Heart left ventricle (tissue), 13 donors: ENCODE results near the gene MEGF9.

Experiments used
- POLR2A ChIP-seq, 2 donors: fragments of 450-650 bp; IDR thresholded peaks; one replicate each; pipeline ENCODE4 v1.6.1; 2017; ENCODE audit warnings: antibody characterized with exemption in 2 of 2, mild to moderate bottlenecking in 2 of 2, moderate library complexity in 2 of 2
- TF ChIP-seq, protein P1 (sequence below), 12 donors: fragments of 200-600 bp; sonication (generic) in 4 of 12; IDR thresholded peaks; one replicate each; pipeline versions ENCODE4 v1.5.0 to v1.8.0; 2018 to 2022; ENCODE audit warnings: antibody characterized with exemption in 12 of 12, mild to moderate bottlenecking in 5 of 12
- donor health status: ischemic (EF 13 %, LVEDD 7.1; RV severe dilation, severe dysfunction).
- donor health status: DM: no; HTN: yes; CAD: no.
- donor health status: DM: no; HTN: no; CAD: no.
- donor health status: ischemic (EF 25% LVEDD 6.9; RV normal size, moderate dysfunction).
- donor health status: ischemic (EF 25% LVEDD 5.7; RV mildly dilated, moderate dysfunction).
- donor health status: ischemic (EF 35%, LVEDD 5.7; RV mildly dilated, moderate dysfunction).
- donor health status: nonischemic (EF 11% LVEDD 7.7; RV severe dilation, severe dysfunction).
- donor health status: DM: yes; HTN: yes; CAD: no.
- donor health status: PGD.
- donor health status: ischemic (EF 29% LVEDD 5.4; RV normal size, mild dysfunction).
- donor health status: nonischemic (EF 23%, LVEDD 6.1; RV moderate dilation, normal function).

- no peak for TF ChIP-seq POLR2A (IDR thresholded peaks at IDR 0.05)
- TF ChIP-seq, protein P1, sequence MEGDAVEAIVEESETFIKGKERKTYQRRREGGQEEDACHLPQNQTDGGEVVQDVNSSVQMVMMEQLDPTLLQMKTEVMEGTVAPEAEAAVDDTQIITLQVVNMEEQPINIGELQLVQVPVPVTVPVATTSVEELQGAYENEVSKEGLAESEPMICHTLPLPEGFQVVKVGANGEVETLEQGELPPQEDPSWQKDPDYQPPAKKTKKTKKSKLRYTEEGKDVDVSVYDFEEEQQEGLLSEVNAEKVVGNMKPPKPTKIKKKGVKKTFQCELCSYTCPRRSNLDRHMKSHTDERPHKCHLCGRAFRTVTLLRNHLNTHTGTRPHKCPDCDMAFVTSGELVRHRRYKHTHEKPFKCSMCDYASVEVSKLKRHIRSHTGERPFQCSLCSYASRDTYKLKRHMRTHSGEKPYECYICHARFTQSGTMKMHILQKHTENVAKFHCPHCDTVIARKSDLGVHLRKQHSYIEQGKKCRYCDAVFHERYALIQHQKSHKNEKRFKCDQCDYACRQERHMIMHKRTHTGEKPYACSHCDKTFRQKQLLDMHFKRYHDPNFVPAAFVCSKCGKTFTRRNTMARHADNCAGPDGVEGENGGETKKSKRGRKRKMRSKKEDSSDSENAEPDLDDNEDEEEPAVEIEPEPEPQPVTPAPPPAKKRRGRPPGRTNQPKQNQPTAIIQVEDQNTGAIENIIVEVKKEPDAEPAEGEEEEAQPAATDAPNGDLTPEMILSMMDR (IDR thresholded peaks at IDR 0.05): no peak
Observed at GRCh38 chr9:120736881-120737280, 22.6 kb upstream of the MEGF9 start.
